BLaER1 treated with 17β-estradiol and CSF1 and Interleukin-3, amounts not matched to agents 10 nM and 100 nM (cell line): Measurements from ENCODE around the gene PPM1B.
"Not testable (repeated sequence)": the region's sequence is repeated elsewhere in the genome, so short reads cannot be mapped to it uniquely, and the experiment has no call there.

Source experiments
- H3K27ac ChIP-seq, 11 experiments: shearing (Covaris generic); formaldehyde crosslinking; 2 replicates each; pipeline ENCODE4 v1.8.1; 2022
- H3K27me3 ChIP-seq, 11 experiments: shearing (Covaris generic); formaldehyde crosslinking; 2 replicates each; pipeline ENCODE4 v1.8.1; 2022
- H3K36me3 ChIP-seq, 11 experiments: shearing (Covaris generic); formaldehyde crosslinking; 2 replicates each; pipeline ENCODE4 v1.8.1; 2022
- H3K4me1 ChIP-seq, 10 experiments: shearing (Covaris generic); formaldehyde crosslinking; 2 replicates each; pipeline ENCODE4 v1.8.1; 2022
- H3K4me2 ChIP-seq, 11 experiments: shearing (Covaris generic); formaldehyde crosslinking; 2 replicates each; pipeline ENCODE4 v1.8.1; 2022
- H3K4me3 ChIP-seq, 10 experiments: shearing (Covaris generic); formaldehyde crosslinking; 2 replicates each; pipeline ENCODE4 v1.8.1; 2022
- H3K9ac ChIP-seq, 11 experiments: shearing (Covaris generic); formaldehyde crosslinking; 2 replicates each; pipeline ENCODE4 v1.8.1; 2022
- H3K9me3 ChIP-seq, 11 experiments: shearing (Covaris generic); formaldehyde crosslinking; replicated peaks in 1 of 11; 2 replicates each; pipeline ENCODE4 v1.8.1; 2022
- H4K20me1 ChIP-seq, 11 experiments: shearing (Covaris generic); formaldehyde crosslinking; 2 replicates each; pipeline ENCODE4 v1.8.1; 2022
- Cebpa-rat ChIP-seq, 11 experiments: shearing (Covaris generic); IDR thresholded peaks; 2 replicates each; pipeline ENCODE4 v1.8.1; 2022

PPM1B gene

DNA sequence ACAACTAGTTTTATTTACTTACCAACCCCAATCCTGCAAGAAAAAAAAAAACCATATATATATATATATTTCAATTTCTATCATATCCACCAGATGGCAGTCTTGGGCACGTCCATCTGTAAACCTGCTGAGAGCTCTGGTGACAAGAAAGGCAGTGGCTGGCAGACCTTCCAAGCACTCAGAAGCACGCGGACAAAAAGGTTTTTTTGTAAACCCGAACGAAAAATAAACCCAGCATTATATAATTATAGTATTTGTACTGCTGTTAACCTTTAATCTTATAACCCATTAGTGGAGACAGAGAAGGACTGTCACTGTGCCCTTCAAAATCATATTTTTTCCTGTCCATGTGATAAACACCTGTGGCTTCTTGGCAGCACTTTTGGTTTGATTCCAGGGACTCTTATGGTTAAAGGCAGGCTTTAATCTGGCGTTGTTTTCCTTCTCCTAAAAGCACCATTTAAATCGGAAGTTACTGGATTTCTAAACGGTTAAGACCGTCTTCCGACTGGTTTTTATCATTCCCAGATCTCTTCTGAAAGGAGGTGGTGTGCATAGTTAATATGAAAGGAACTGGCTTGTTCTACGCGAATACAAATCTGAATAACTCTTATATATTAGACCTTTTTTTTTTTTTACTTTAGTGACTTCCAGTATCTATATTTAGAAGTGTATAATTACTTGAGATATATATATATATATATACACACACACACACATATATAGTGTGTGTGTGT, 75.6 kb downstream of the PPM1B start:
- Histone ChIP-seq H3K4me2 (peak overlapping the region; percentile 38 to 82 (median 56); a peak in 20 of 22 replicates), H3K4me3 (0 out of 20 replicates have a peak overlapping the region, but pooled peaks of 3 of the 10 experiments have one; percentile 8 to 30 (median 26)), H3K9ac (peak overlapping the region in 2 of 11 experiments; percentile 31 to 35; a peak in 2 of 22 replicates), H3K4me1 (peaks cover 3 to 15% (median 6%) of the 10 kb centered on the region in 10 experiments; a peak in 12 of 20 replicates), H3K27me3 (no peaks in the 10 kb centered on the region), H3K9me3 (no peaks in the 10 kb centered on the region), H3K27ac (no peak overlapping the region), H4K20me1 (no peaks in the 10 kb centered on the region), H3K36me3 (no peaks in the 10 kb centered on the region)
- no peak for TF ChIP-seq Cebpa-rat (IDR thresholded peaks at IDR 0.05)

GRCh38 chr2:44245083-44245861, 76.6 kb downstream of the PPM1B start:
- H3K4me1 ChIP-seq: peaks cover 3 to 15% (median 6%) of the 10 kb centered on the region in 10 experiments; a peak in 12 of 20 replicates
- no peaks in the 10 kb centered on the region for H4K20me1 ChIP-seq
- H3K9me3 ChIP-seq: no peaks in the 10 kb centered on the region
- no peak overlapping the region for H3K4me2 ChIP-seq
- no peak for TF ChIP-seq Cebpa-rat (IDR thresholded peaks at IDR 0.05)
- no peak overlapping the region for H3K9ac ChIP-seq
- no peaks in the 10 kb centered on the region for H3K27me3 ChIP-seq
- H3K36me3 ChIP-seq: no peaks in the 10 kb centered on the region
- no peak overlapping the region for H3K27ac ChIP-seq
- no peak overlapping the region for H3K4me3 ChIP-seq

- TF ChIP-seq Cebpa-rat (IDR thresholded peaks at IDR 0.05): no peak
- Histone ChIP-seq H3K27me3 (no peaks in the 10 kb centered on the region), H3K9ac (no peak overlapping the region), H4K20me1 (no peaks in the 10 kb centered on the region), H3K4me2 (no peak overlapping the region), H3K27ac (no peak overlapping the region), H3K36me3 (no peaks in the 10 kb centered on the region), H3K9me3 (peaks cover under 1 to 8% (median 2%) of the 10 kb centered on the region in 11 experiments; a peak in 14 of 22 replicates), H3K4me1 (peaks cover 3 to 20% (median 6%) of the 10 kb centered on the region in 10 experiments; a peak in 12 of 20 replicates), H3K4me3 (no peak overlapping the region)
These were observed 77.8 kb downstream of the PPM1B start for GRCh38 chr2:44246436-44246835.

DNA sequence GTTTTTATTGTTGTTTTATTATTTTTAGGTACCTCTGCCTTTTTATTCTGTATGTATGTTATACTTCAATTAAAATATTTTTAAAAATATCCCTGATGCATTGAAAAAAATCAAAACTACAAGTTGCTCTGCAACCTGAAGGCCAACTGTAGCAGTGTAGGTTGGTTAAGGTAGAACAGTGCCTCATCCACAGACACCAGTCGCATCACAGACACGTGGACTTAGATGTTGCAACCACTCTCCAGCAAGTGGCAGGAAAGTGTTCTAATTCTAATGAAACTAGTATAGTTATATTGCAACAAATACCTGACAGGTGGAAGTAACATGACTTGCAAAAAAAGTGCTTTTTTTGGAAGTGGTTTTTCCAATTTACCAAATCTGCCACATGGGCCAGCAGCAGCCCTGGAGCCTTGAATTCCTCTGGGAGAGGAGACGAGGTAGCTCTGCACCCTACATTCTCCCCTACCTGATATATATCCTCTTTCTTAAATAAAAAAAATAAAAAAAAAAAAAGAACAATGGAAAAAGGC, 78.2 kb downstream of the PPM1B start:
- no peaks in the 10 kb centered on the region for H4K20me1 ChIP-seq
- no peak for TF ChIP-seq Cebpa-rat (IDR thresholded peaks at IDR 0.05)
- no peak overlapping the region for H3K27ac ChIP-seq
- no peak overlapping the region for H3K9ac ChIP-seq
- no peak overlapping the region for H3K4me2 ChIP-seq
- no peaks in the 10 kb centered on the region for H3K36me3 ChIP-seq
- peaks cover 3 to 20% (median 6%) of the 10 kb centered on the region in 10 experiments; a peak in 12 of 20 replicates for H3K4me1 ChIP-seq
- H3K4me3 ChIP-seq: no peak overlapping the region
- peaks cover 5 to 13% (median 7%) of the 10 kb centered on the region in 11 experiments for H3K9me3 ChIP-seq
- no peaks in the 10 kb centered on the region for H3K27me3 ChIP-seq

DNA sequence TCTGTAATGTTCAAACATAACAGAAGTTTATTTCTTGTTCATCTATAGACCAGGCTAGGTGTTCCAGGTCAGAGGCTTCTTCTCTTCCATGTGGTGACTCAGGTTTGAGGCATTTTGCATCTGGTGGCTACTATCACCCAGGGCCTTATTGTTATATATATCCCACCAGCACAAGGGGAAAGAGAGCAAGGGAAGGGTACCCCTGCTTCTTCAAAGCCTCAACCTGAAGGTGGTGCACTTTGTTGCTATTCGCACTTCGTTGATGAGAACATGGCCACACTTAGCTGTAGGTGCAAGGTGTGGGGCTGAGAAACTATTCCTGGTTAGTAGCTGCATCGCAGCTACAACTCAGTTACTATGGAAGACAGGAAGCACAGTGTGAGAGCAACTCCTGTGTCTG, 79.2 kb downstream of the PPM1B start:
- Histone ChIP-seq H3K27me3 (no peaks in the 10 kb centered on the region), H4K20me1 (no peaks in the 10 kb centered on the region), H3K4me3 (no peak overlapping the region), H3K27ac (no peak overlapping the region), H3K4me1 (peaks cover 3 to 20% (median 6%) of the 10 kb centered on the region in 10 experiments; a peak in 12 of 20 replicates), H3K9ac (no peak overlapping the region), H3K36me3 (no peaks in the 10 kb centered on the region), H3K9me3 (peaks cover 15 to 23% (median 17%) of the 10 kb centered on the region in 11 experiments), H3K4me2 (no peak overlapping the region)
- no peak for TF ChIP-seq Cebpa-rat (IDR thresholded peaks at IDR 0.05)

DNA sequence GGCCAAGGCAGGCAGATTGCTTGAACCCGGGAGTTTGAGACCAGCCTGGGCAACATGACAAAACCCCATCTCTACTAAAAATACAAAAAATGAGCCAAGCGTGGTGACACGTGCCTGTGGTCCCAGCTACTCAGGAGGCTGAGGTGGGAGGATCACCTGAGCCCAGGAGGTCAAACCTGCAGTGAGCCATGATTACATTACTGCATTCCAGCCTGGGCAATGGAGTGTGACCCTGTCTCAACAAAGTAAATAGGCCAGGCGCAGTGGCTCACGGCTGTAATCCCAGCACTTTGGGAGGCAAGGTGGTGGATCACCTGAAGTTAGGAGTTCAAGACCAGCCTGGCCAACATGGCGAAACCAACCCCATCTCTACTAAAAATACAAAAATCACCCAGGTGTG, 80.6 kb downstream of the PPM1B start:
- H3K27ac ChIP-seq, H3K9ac ChIP-seq, H3K4me3 ChIP-seq, H3K4me2 ChIP-seq, H4K20me1 ChIP-seq, H3K27me3 ChIP-seq, H3K36me3 ChIP-seq: not testable (repeated sequence)
- Histone ChIP-seq H3K9me3 (peaks cover 23 to 36% (median 29%) of the 10 kb centered on the region in 11 experiments), H3K4me1 (peaks cover 2 to 20% (median 5%) of the 10 kb centered on the region in 10 experiments; a peak in 12 of 20 replicates)

GRCh38 chr2:44250376-44250775, 81.7 kb downstream of the PPM1B start:
- no peaks in the 10 kb centered on the region for H3K36me3 ChIP-seq
- no peak overlapping the region for H3K27ac ChIP-seq
- H3K4me3 ChIP-seq: no peak overlapping the region
- TF ChIP-seq Cebpa-rat (IDR thresholded peaks at IDR 0.05): no peak
- no peaks in the 10 kb centered on the region for H4K20me1 ChIP-seq
- peaks cover 23 to 39% (median 29%) of the 10 kb centered on the region in 11 experiments for H3K9me3 ChIP-seq
- H3K4me1 ChIP-seq: peaks cover 0 to 20% (median 0%) of the 10 kb centered on the region in 10 experiments; a peak in 4 of 20 replicates
- no peak overlapping the region for H3K4me2 ChIP-seq
- H3K9ac ChIP-seq: no peak overlapping the region
- H3K27me3 ChIP-seq: no peaks in the 10 kb centered on the region

DNA sequence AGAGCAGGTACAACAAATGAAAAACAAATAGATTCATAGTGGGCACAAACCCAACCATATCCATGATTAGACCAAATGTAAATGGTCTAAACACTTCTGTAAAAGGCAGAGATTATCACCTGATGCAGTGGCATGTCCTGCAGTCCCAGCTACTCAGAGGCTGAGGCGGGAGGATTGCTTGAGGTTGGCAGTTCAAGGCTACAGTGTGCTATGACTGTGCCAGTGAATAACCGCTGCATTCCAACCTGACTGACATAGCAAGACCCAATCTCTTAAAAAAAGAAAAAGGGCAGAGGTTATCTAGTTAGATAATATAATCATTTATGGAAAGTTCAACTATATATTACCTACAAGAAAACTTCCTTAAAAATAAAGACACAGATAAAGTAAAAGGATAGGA, 85.3 kb downstream of the PPM1B start:
- Histone ChIP-seq H3K4me3 (no peak overlapping the region), H3K27me3 (no peaks in the 10 kb centered on the region), H3K9ac (no peak overlapping the region), H3K36me3 (no peaks in the 10 kb centered on the region), H3K9me3 (peaks cover 23 to 39% (median 29%) of the 10 kb centered on the region in 11 experiments), H3K27ac (no peak overlapping the region), H4K20me1 (no peaks in the 10 kb centered on the region), H3K4me1 (peaks cover 0 to 6% (median 0%) of the 10 kb centered on the region in 10 experiments; a peak in 1 of 20 replicates), H3K4me2 (no peak overlapping the region)
- no peak for TF ChIP-seq Cebpa-rat (IDR thresholded peaks at IDR 0.05)

GRCh38 chr2:44255704-44256103, 87.0 kb downstream of the PPM1B start:
- not testable (repeated sequence) for H3K27ac ChIP-seq, H3K4me3 ChIP-seq, H3K4me2 ChIP-seq, H3K4me1 ChIP-seq, H3K36me3 ChIP-seq, H3K9ac ChIP-seq, H4K20me1 ChIP-seq, H3K27me3 ChIP-seq
- H3K9me3 ChIP-seq: peaks cover 23 to 39% (median 29%) of the 10 kb centered on the region in 11 experiments

GRCh38 chr2:44257802-44258201, 89.1 kb downstream of the PPM1B start:
- H3K4me3 ChIP-seq, H3K36me3 ChIP-seq, H3K4me1 ChIP-seq, H3K9ac ChIP-seq, H4K20me1 ChIP-seq, H3K27ac ChIP-seq, H3K27me3 ChIP-seq, H3K4me2 ChIP-seq: not testable (repeated sequence)
- H3K9me3 ChIP-seq: peaks cover 8 to 18% (median 14%) of the 10 kb centered on the region in 11 experiments
